AG09309 (cell line): ENCODE results near the gene ATAT1.

Source experiments
- DNase-seq: peaks from one replicate; pipeline ENCODE4 v3.0.0-alpha.2; 2010; ENCODE audit warnings: low read depth
- H3K4me3 ChIP-seq: 2 replicates; pipeline ENCODE4 v1.5.1; 2011; ENCODE audit warnings: mild to moderate bottlenecking, low read depth, low read length, moderate library complexity; ENCODE audit not compliant: control insufficient read depth
- CTCF ChIP-seq: IDR thresholded peaks from 2 replicates; pipeline ENCODE4 v1.5.1; 2011; ENCODE audit warnings: mild to moderate bottlenecking, low read depth, low read length, inconsistent platforms; ENCODE audit not compliant: insufficient read depth, control insufficient read depth; ENCODE audit errors: missing control alignments

Gene ATAT1

GRCh38 chr6:30635834-30636233 is 9.2 kb downstream of the ATAT1 start:
- H3K4me3 ChIP-seq, result no peak overlapping the region
- DNase-seq, result no peak
- no peak for TF ChIP-seq CTCF

- TF ChIP-seq CTCF, result no peak
- no peak for DNase-seq
- H3K4me3 ChIP-seq, result no peak overlapping the region
These were observed 13.8 kb downstream of the ATAT1 start for GRCh38 chr6:30640481-30640880.

- no peak overlapping the region for H3K4me3 ChIP-seq
- TF ChIP-seq CTCF, result no peak
- no peak for DNase-seq
These were observed 14.4 kb downstream of the ATAT1 start for GRCh38 chr6:30641048-30641447.

GRCh38 chr6:30643656-30644055 is 17.0 kb downstream of the ATAT1 start:
- H3K4me3 ChIP-seq, result no peak overlapping the region
- no peak for DNase-seq
- no peak for TF ChIP-seq CTCF

GRCh38 chr6:30644769-30645168 is 18.1 kb downstream of the ATAT1 start:
- DNase-seq, result no peak
- TF ChIP-seq CTCF, result no peak
- H3K4me3 ChIP-seq, result no peak overlapping the region

- H3K4me3 ChIP-seq, result no peak overlapping the region
- no peak for DNase-seq
- no peak for TF ChIP-seq CTCF
These were observed 19.3 kb downstream of the ATAT1 start for GRCh38 chr6:30645989-30646388.
